Cardiac fibroblast (primary cell): ENCODE results near the gene EGLN3.

ENCODE experiments used
- DNase-seq, 2 donors: peaks; one replicate each; pipeline versions ENCODE4 v3.0.0 to v3.0.0-alpha.2; 2010; ENCODE audit warnings: low read depth in 2 of 2
- H3K4me3 ChIP-seq, 2 donors: replicated peaks in 1 of 2; 1 replicate in 1 of 2; 2 replicates in 1 of 2; pipeline ENCODE4 v1.5.1; 2011; ENCODE audit warnings: low read depth in 2 of 2, low read length in 2 of 2, mild to moderate bottlenecking in 2 of 2, moderate library complexity in 1 of 2
- TF ChIP-seq, protein P1 (sequence below): IDR thresholded peaks from one replicate; pipeline ENCODE4 v1.5.1; 2011; ENCODE audit warnings: low read depth, mild to moderate bottlenecking, low read length, inconsistent platforms

The EGLN3 gene

DNA sequence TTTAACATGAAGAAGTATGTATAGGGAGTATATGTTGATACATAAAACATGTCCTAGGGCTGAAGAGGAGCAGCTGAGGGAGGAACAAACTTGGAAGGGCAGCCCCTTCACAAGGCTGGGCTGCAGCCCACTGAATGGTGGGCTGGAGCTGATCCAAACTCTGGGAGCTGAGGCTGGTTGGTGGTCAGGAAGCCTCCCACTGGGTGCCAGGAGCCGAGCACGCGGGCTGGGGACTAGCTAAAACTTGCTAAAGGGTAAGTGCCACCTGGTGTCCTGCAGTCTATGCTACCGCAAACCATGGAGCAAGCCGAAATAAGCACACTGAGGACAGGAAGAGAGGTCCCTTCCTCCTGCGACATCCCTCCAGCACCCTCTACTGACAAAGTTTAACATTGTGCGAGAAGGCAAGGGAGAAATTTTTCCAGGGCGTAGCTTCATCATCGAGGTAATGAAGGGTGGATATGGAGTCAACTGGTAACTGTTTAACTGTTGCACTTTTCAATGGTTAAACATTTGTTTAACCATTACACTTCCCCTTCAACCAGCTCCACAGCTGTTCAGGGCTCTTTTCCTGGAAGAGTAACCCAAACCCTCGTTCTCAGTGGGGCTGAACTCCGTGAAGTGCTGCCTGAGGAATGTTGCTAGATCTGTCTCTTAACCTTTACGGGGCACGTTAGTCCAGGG, 42.2 kb downstream of the EGLN3 start:
- DNase-seq, result no peak
- TF ChIP-seq, protein P1, sequence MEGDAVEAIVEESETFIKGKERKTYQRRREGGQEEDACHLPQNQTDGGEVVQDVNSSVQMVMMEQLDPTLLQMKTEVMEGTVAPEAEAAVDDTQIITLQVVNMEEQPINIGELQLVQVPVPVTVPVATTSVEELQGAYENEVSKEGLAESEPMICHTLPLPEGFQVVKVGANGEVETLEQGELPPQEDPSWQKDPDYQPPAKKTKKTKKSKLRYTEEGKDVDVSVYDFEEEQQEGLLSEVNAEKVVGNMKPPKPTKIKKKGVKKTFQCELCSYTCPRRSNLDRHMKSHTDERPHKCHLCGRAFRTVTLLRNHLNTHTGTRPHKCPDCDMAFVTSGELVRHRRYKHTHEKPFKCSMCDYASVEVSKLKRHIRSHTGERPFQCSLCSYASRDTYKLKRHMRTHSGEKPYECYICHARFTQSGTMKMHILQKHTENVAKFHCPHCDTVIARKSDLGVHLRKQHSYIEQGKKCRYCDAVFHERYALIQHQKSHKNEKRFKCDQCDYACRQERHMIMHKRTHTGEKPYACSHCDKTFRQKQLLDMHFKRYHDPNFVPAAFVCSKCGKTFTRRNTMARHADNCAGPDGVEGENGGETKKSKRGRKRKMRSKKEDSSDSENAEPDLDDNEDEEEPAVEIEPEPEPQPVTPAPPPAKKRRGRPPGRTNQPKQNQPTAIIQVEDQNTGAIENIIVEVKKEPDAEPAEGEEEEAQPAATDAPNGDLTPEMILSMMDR, result no peak

DNA sequence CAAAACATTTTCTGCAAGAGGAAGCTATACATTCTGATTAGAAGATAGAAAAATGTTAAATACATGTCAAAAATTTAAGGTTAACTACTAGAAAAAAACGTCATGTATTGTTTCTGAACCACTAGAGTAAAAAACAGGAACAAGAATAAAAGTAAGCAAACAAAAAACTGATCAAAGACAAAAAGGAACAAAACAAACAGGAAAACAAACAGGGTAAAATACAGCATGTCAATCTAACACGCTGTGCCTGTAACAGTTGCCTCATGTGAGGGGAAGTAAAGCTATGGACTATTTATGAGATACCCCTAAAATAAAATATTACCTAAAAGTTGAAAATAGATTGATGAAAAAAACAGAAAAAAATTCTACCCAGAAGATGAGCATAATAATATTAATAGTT, 43.9 kb downstream of the EGLN3 start:
- TF ChIP-seq, protein P1, result no peak
- DNase-seq, result no peak

More for the DNA sequence above, 42.2 kb downstream of the EGLN3 start:
- no peak overlapping the region for H3K4me3 ChIP-seq

GRCh38 chr14:33904609-33905008, 46.3 kb downstream of the EGLN3 start:
- DNase-seq, result no peak
- no peak overlapping the region for H3K4me3 ChIP-seq
- TF ChIP-seq, protein P1, result no peak

More for the DNA sequence above, 43.9 kb downstream of the EGLN3 start:
- H3K4me3 ChIP-seq, result no peak overlapping the region

DNA sequence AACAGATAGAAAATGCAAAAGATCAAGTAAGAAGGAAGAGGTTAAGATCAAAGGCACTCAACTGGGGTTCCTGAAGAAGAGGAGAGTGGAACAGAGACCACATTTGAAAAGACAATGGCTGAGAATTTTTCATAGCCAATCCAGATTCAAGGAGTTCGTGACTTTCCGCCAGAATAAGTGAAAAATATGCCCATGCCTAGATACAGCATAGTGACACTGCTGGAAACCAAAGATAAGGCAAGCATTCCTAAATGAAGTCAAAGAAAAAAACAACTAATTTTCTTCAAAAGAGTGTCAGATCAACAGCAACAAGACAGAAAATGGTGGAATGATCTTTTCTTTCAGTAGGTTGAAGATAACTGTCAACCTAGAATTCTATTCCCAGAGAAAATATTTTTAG, 47.5 kb downstream of the EGLN3 start:
- H3K4me3 ChIP-seq, result no peak overlapping the region
- TF ChIP-seq, protein P1, result no peak
- no peak for DNase-seq

DNA sequence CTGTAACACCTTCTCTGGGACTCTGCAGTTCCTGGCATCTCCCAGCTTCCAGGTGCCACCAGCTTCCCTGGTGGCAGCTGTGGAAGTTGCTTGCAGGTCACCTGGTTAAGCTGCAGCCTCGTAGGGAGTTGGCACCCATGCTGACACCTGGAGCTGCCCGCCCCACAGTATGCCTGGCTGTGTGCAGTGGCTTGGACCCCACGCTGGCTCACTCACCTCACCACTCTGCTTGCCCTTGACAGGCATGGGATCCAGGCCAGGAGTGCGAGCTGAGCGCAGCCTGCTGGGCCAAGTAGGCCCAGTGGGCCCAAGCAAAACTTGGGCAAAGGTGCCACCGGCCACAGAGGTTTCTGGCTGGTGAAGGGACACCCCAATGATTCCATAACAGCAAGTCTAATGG, 48.5 kb downstream of the EGLN3 start:
- TF ChIP-seq, protein P1, result no peak
- no peak overlapping the region for H3K4me3 ChIP-seq
- no peak for DNase-seq

DNA sequence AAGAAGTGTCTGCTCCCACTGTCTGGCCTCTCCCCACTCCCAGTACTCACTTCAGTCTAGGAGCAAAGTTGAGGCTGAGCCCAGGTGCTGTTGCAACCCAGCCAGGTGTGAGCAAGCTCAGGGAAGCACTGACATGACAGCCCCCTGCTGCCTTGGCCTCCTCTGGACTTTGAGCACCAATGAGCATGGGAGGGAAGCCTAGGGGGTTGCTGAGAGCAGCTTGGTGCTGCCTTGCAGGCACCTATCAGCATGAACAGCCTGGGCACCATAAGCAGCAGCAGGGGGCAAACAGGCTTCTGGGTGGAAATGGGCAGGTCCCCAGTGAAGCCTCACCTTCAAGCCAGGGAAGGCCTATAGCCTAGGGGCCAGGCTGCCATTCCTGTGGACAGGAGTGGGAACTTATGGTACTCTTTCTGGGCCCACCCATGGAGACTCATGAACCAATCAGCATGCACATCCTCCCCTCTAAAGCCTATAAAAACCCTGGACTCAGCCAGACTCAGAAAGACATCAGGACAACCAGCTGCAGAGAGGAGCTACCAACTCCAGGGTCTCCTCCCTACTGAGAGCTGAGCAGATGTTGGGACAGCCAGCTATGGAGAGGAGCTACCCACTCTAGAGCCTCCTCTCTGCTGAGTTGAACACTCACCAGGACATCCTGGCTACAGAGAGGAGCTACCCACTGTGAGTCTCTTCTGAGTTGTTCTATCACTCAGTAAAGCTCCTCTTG, 49.3 kb downstream of the EGLN3 start:
- H3K4me3 ChIP-seq, result no peak overlapping the region
- no peak for DNase-seq
- TF ChIP-seq, protein P1, result no peak
